Hepatic stellate cell (primary cell): Measurements from ENCODE around the gene COL16A1.
A peak's percentile ranks its signal among the peaks of the same experiment; 100 is the strongest.

Experiments
- DNase-seq: peaks from one replicate; pipeline ENCODE4 v3.0.0; 2011; ENCODE audit warnings: low spot score

The COL16A1 gene

DNA sequence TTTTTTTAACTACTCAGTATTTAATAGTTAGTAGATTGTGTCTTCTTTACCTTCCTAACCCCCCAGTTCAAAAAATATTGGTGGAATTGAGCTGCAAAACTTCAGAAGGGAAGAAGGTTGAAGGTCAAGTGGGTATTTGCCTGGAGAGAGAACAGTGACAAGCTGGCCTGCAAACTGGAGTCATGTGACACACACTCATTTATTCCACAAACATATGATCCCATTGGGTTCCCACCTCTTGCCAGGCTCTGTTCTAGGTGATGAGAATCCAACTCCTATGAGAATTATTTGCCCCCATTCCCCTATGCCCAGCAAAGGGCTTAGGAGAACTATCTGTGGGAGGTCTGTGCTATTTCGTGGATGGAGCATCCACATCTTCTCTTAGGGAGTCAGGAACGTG is 55.6 kb downstream of the COL16A1 start:
- DNase-seq, result no peak

GRCh38 chr1:31647106-31647505 is 56.7 kb downstream of the COL16A1 start:
- peak; percentile 90 for DNase-seq

- no peak for DNase-seq
Measured at GRCh38 chr1:31646259-31646960, 57.4 kb downstream of the COL16A1 start.

- no peak for DNase-seq
Measured at GRCh38 chr1:31645274-31645568, 58.6 kb downstream of the COL16A1 start.

DNA sequence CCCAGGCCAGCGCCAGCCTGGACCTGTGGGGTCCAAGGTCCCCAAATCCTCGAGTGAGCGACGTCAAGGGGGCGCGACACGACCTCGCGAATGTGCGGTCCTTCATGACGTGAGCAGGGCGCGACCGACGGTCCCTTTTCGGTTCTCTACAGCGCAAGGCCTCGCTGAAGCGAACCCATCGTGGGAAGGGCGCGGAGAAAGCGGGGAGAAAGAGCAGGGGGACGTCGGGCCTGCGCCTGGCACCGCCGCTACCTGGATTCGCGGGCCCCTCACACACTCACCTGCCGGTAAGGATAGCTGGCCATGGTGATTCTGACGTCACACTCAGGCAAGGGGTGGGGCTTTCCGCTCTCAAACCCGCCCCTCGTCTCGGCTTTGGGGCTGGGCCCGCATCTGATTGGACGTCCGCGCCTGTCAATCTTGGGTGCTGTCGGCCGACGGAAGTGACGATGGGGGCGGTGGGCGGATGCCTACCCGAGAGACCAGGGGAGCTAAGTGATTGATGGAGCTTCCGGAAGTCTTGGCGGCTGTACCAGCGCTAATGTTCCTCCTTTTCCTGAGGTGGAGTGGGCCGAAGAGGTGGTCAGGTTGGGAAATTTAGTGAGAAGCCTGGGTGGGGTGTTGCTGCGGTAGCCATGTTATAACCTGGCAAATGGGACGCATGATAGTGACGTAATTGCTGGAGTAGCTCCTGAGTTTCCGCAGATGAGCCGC is 59.1 kb downstream of the COL16A1 start, which contains the start of gene PEF1:
TSS of gene PEF1 (minus strand) at position 317 of the 714 bp plus-strand sequence. CDS start at position 305, 12 bp downstream.
- peak; percentile 99 for DNase-seq

DNA sequence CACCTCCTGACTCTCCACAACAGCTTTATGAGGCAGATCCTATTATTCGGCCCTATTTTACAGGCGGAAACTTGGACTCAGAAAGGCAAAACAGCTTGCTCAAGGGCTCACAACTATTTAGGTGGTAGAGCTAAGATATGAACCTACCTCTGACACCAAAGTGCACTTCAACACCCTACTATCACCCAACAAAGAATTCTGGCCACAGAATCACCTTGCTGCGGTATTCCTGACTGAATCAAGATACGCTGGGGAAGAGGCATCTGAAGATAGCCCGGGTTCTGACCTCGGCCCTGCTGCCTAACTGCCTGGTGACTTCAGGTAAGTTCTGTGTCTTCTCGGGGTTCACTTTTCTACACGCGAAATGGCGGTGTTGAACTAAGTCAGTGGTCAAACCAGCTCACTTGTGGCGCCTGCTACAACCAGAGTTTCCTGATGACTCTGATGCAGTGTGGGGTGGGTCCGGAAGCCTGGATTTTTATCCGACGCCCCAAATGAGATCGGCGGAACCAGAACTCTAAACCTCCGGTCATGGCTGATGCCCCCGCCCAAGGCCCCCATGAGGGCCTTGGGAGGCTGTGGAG is 59.7 kb downstream of the COL16A1 start:
- no peak for DNase-seq

GRCh38 chr1:31642897-31643296 is 60.9 kb downstream of the COL16A1 start:
- DNase-seq, result no peak

GRCh38 chr1:31642366-31642765 is 61.5 kb downstream of the COL16A1 start:
- DNase-seq, result no peak

DNA sequence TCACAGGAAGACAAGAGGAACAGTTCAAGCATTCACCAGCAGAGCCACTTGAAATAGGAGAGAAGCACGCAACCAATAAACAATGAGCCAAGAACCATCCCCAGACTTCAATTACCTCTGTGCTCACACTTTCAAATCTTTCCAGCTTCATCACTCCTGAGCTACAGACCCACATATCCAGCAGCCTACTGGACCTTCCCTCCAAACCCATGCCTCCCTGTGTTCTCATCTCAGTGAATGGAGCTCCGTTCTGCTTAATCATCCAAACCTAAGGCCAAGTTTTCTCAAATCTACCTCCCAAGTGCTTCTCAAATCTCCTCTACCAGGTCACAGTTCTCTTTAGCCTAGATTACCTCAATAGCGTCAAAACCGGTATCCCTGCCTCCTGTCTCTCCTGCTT is 62.9 kb downstream of the COL16A1 start:
- DNase-seq, result no peak

- no peak for DNase-seq
Measured at GRCh38 chr1:31640179-31640578, 63.6 kb downstream of the COL16A1 start.

GRCh38 chr1:31639543-31639942 is 64.3 kb downstream of the COL16A1 start:
- DNase-seq, result peak; percentile 64

- no peak for DNase-seq
Measured at GRCh38 chr1:31637915-31638673, 65.7 kb downstream of the COL16A1 start.

DNA sequence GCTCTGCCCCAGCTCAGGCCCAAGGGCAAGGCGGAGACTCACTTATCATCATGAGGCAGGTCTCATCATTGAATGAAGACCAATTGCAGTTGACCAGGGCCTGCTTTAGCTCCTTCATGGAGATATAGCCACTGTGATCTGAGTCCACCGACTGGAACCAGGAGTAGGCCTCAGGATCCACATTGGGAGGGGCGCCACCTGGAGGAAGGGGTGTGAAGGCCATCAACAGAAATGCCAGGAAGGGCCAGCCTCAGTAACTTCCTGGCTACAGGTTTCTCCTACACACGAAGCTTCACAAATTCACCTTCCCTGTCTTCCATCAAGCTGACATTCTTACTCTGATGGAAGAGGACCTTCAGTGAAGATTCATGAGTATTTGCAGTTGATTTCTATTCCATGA is 70.7 kb downstream of the COL16A1 start:
- DNase-seq, result no peak

GRCh38 chr1:31632649-31633048 is 71.2 kb downstream of the COL16A1 start:
- DNase-seq, result no peak

DNA sequence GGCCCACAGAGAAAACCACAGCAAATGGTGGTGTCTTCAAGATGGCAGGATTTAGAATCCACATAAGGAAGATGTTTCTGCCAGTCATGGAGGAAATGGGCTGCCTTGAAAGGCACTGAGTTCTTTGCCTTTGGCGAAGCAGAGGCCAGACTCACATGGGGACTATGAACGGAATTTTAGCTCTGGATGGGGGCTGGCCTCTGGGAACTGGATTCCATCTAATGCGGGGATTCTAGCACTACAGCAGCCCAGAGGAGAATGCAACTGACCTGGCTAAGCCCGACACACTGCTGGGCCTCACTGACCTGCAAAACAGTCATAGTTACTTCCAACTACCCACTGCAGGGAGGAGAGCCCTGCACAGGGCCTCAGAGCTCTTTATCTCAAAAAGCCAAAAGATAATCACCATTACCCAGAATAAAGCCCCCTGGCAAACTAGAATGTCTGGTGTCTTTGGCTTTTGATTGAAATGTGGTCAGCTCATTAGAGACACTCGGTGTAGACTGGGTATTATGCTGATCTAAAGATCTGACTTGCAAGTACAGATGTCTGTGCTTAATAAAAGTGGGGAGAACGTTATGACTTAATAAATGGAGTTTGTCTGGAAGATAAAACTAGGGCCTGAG is 74.8 kb downstream of the COL16A1 start:
- no peak for DNase-seq

GRCh38 chr1:31627930-31628559 is 75.8 kb downstream of the COL16A1 start:
- no peak for DNase-seq

- no peak for DNase-seq
Measured at GRCh38 chr1:31627301-31627929, 76.4 kb downstream of the COL16A1 start.

- DNase-seq, result no peak
Measured at GRCh38 chr1:31626223-31627207, 77.3 kb downstream of the COL16A1 start.

GRCh38 chr1:31625561-31626222 is 78.1 kb downstream of the COL16A1 start:
- peak; percentile 64 for DNase-seq
